A204.1 (cell line): ENCODE data around the gene BARX2.

Experiments
- FAIRE-seq: peaks from 2 replicates; lab custom pipeline; 2012; peaks lifted over from hg19 to GRCh38; lab: Jason Lieb, UNC

BARX2 gene

GRCh38 chr11:129440028-129440713 lies 64.5 kb downstream of the BARX2 start:
- no peak for FAIRE-seq

- FAIRE-seq: no peak
Observed at GRCh38 chr11:129442171-129442570, 66.5 kb downstream of the BARX2 start.

GRCh38 chr11:129443276-129443675 lies 67.6 kb downstream of the BARX2 start:
- no peak for FAIRE-seq

- no peak for FAIRE-seq
Observed at GRCh38 chr11:129444274-129444673, 68.6 kb downstream of the BARX2 start.

GRCh38 chr11:129445226-129445625 lies 69.6 kb downstream of the BARX2 start:
- no peak for FAIRE-seq

GRCh38 chr11:129446572-129446971 lies 70.9 kb downstream of the BARX2 start:
- no peak for FAIRE-seq

- no peak for FAIRE-seq
Observed at GRCh38 chr11:129447654-129448239, 72.1 kb downstream of the BARX2 start.

- FAIRE-seq: no peak
Observed at GRCh38 chr11:129451524-129451923, 75.9 kb downstream of the BARX2 start.

GRCh38 chr11:129453293-129453721 lies 77.7 kb downstream of the BARX2 start:
- FAIRE-seq: no peak

GRCh38 chr11:129455101-129455500 lies 79.5 kb downstream of the BARX2 start:
- no peak for FAIRE-seq

GRCh38 chr11:129455756-129456655 lies 80.4 kb downstream of the BARX2 start:
- no peak for FAIRE-seq

- FAIRE-seq: no peak
Observed at GRCh38 chr11:129457321-129457720, 81.7 kb downstream of the BARX2 start.

- FAIRE-seq: no peak
Observed at GRCh38 chr11:129458278-129458677, 82.6 kb downstream of the BARX2 start.

- no peak for FAIRE-seq
Observed at GRCh38 chr11:129458756-129459535, 83.3 kb downstream of the BARX2 start.

GRCh38 chr11:129460714-129461113 lies 85.1 kb downstream of the BARX2 start:
- FAIRE-seq: no peak

- FAIRE-seq: no peak
Observed at GRCh38 chr11:129484068-129484467, 108.4 kb downstream of the BARX2 start.

GRCh38 chr11:129489249-129489648 lies 113.6 kb downstream of the BARX2 start:
- no peak for FAIRE-seq

- FAIRE-seq: no peak
Observed at GRCh38 chr11:129490004-129490403, 114.4 kb downstream of the BARX2 start.

GRCh38 chr11:129493746-129494145 lies 118.1 kb downstream of the BARX2 start:
- no peak for FAIRE-seq
